ENCODE results near the gene MTREX.

- TF ChIP-seq ZFX (IDR thresholded peaks at IDR 0.05) (no peak), CTCF (conservative IDR thresholded peaks at IDR 0.05) (no peak)
These were observed 164.9 kb downstream of the MTREX start for GRCh38 chr5:55472642-55473041.

Measured in C4-2B (cell line).